LoVo (cell line): ENCODE measurements around the gene TMEM116.

ENCODE experiments used
- DNase-seq: peaks from one replicate; pipeline ENCODE4 v3.0.0-alpha.2; 2016; ENCODE audit warnings: low spot score

TMEM116 gene

GRCh38 chr12:111893287-111893686 lies 119.7 kb downstream of the TMEM116 start:
- DNase-seq, result no peak

- DNase-seq, result no peak
These were observed 124.8 kb downstream of the TMEM116 start for GRCh38 chr12:111887926-111888745.

GRCh38 chr12:111886662-111887545 lies 126.1 kb downstream of the TMEM116 start:
- no peak for DNase-seq

GRCh38 chr12:111881716-111882115 lies 131.2 kb downstream of the TMEM116 start:
- no peak for DNase-seq
